Neural progenitor cell (in vitro differentiated cells): ENCODE measurements around the gene MDM4.
"Not testable (repeated sequence)": the region's sequence is repeated elsewhere in the genome, so short reads cannot be mapped to it uniquely, and the experiment has no call there.

Source experiments
- CTCF ChIP-seq: fragments of 200-600 bp; sonication (generic); IDR thresholded peaks from 2 replicates; pipeline ENCODE4 v1.5.1; 2017; ENCODE audit warnings: antibody characterized with exemption, mild to moderate bottlenecking
- EZH2 ChIP-seq: fragments of 200-600 bp; sonication (generic); IDR thresholded peaks from 2 replicates; pipeline ENCODE4 v1.6.1; 2017; ENCODE audit warnings: antibody characterized with exemption, mild to moderate bottlenecking, moderate library complexity

DNA sequence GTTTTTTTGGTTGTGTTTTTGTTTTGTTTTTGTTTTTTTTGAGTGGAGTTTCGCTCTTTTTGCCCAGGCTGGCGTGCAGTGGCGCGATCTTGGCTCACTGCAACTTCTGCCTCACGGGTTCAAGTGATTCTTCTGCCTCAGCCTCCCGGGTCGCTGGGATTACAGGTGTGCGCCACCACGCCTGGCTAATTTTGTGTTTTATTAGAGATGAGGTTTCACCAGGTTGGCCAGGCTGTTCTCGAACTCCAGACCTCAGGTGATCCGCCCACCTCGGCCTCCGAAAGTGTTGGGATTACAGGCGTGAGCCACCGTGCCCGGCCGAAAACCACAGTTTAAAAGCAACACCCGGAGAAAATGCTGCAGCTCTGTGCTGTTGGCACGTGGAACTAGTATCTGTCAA, 1.2 kb downstream of the MDM4 start:
- TF ChIP-seq CTCF, EZH2: not testable (repeated sequence)
